IMR-90 (cell line): ENCODE measurements around the gene ZNF385B.

Experiments
- BHLHE40 ChIP-seq: fragments of 150-350 bp; IDR thresholded peaks from 2 replicates; pipeline ENCODE4 v1.6.1; 2016; ENCODE audit warnings: mild to moderate bottlenecking, low read depth, low read length
- CHD1 ChIP-seq: IDR thresholded peaks from 2 replicates; pipeline ENCODE4 v1.6.1; 2012; ENCODE audit warnings: low read depth, low read length, improper control_type of control experiment
- CTCF ChIP-seq: conservative IDR thresholded peaks from 2 replicates; pipeline ENCODE4 v1.5.1; 2012; ENCODE audit warnings: mild to moderate bottlenecking, low read depth, low read length, improper control_type of control experiment
- ELK1 ChIP-seq: fragments of 150-350 bp; IDR thresholded peaks from 2 replicates; pipeline ENCODE4 v1.6.1; 2016; ENCODE audit warnings: low read depth, mild to moderate bottlenecking, low read length, moderate library complexity, borderline replicate concordance
- FOS ChIP-seq: fragments of 150-350 bp; IDR thresholded peaks from 2 replicates; pipeline ENCODE4 v1.6.1; 2016; ENCODE audit warnings: low read depth, low read length
- MAFK ChIP-seq: IDR thresholded peaks from 2 replicates; pipeline ENCODE4 v1.6.1; 2012; ENCODE audit warnings: low read depth, low read length, improper control_type of control experiment
- MAZ ChIP-seq: IDR thresholded peaks from 2 replicates; pipeline ENCODE4 v1.6.1; 2012; ENCODE audit warnings: low read depth, mild to moderate bottlenecking, low read length, improper control_type of control experiment, moderate library complexity, borderline replicate concordance
- MXI1 ChIP-seq: IDR thresholded peaks from 2 replicates; pipeline ENCODE4 v1.6.1; 2012; ENCODE audit warnings: low read depth, mild to moderate bottlenecking, low read length, moderate library complexity, borderline replicate concordance
- POLR2A ChIP-seq: IDR thresholded peaks from 2 replicates; pipeline ENCODE4 v1.6.1; 2012; ENCODE audit warnings: mild to moderate bottlenecking, low read depth, low read length
- RAD21 ChIP-seq: IDR thresholded peaks from 2 replicates; pipeline ENCODE4 v1.6.1; 2012; ENCODE audit warnings: low read length, improper control_type of control experiment
- RCOR1 ChIP-seq: IDR thresholded peaks from 2 replicates; pipeline ENCODE4 v1.6.1; 2012; ENCODE audit warnings: mild to moderate bottlenecking, low read length, improper control_type of control experiment; ENCODE audit not compliant: insufficient replicate concordance
- RFX5 ChIP-seq: IDR thresholded peaks from 2 replicates; pipeline ENCODE4 v1.8.0; 2012; ENCODE audit warnings: low read depth, mild to moderate bottlenecking, low read length, moderate library complexity
- SMC3 ChIP-seq: fragments of 150-350 bp; IDR thresholded peaks from 2 replicates; pipeline ENCODE4 v1.6.1; 2016; ENCODE audit warnings: low read depth, mild to moderate bottlenecking, antibody characterized with exemption, low read length, moderate library complexity
- USF2 ChIP-seq: fragments of 150-350 bp; IDR thresholded peaks from 2 replicates; pipeline ENCODE4 v1.6.1; 2017; ENCODE audit warnings: mild to moderate bottlenecking, antibody characterized with exemption, low read length, low read depth

- TF ChIP-seq POLR2A: no peak
- no peak for TF ChIP-seq CTCF
- no peak for TF ChIP-seq BHLHE40
- no peak for TF ChIP-seq RFX5
- TF ChIP-seq MAFK: no peak
- TF ChIP-seq MXI1: no peak
- TF ChIP-seq SMC3: no peak
- TF ChIP-seq USF2: no peak
- no peak for TF ChIP-seq RAD21
- TF ChIP-seq RCOR1: no peak
- no peak for TF ChIP-seq CHD1
- TF ChIP-seq MAZ: no peak
- no peak for TF ChIP-seq ELK1
- TF ChIP-seq FOS: no peak
Measured at GRCh38 chr2:179429060-179429471, 432.3 kb downstream of the ZNF385B start.
